NCI-H2227 (cell line): ENCODE results near the gene SEPTIN10.
"Not testable (repeated sequence)": the region's sequence is repeated elsewhere in the genome, so short reads cannot be mapped to it uniquely, and the experiment has no call there.

Experiments
- DNase-seq: peaks from one replicate; lab custom pipeline; 2025; ENCODE audit not compliant: unreplicated experiment; lab: John Stamatoyannopoulos, UW

SEPTIN10 gene

DNA sequence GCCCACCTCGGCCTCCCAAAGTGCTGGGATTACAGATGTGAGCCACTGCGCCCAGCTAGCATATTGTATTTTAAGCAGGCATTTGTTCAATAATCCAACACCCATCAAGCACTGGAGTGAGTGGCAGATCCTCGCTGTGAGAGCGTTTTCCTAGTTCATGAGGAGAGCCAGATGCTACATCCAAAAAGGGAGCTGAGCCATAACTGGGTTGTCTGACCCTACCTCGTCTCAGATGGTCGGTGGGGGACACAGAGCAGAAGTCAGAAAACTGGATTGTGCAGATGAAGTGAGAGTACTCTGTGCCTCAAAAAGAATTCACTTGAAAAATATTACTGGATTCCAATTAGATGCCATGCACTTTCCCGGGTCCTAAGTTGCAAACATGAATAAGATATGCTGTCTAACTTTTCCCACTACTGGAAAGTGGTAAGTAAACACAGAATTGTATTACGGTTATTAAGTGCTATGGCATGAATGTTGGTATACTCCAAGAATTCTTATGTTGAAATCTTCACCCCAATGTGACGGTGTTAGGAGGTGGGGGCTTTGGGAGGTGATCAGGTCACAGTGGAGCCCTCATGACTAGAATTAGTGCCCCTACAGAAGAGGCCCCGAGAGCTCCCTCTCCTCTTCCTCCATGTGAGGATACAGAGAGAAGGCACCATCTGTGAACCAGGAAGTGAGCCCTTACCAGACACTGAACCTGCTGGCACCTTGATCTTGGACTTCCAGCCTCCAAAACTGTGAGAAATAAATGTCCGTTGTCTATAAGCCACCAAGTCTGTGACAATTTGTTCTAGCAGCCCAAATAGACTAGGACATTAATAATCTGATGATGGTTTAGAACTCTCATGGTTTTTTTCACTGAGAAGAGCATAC, 21.9 kb upstream of the SEPTIN10 start:
- DNase-seq = no peak

DNA sequence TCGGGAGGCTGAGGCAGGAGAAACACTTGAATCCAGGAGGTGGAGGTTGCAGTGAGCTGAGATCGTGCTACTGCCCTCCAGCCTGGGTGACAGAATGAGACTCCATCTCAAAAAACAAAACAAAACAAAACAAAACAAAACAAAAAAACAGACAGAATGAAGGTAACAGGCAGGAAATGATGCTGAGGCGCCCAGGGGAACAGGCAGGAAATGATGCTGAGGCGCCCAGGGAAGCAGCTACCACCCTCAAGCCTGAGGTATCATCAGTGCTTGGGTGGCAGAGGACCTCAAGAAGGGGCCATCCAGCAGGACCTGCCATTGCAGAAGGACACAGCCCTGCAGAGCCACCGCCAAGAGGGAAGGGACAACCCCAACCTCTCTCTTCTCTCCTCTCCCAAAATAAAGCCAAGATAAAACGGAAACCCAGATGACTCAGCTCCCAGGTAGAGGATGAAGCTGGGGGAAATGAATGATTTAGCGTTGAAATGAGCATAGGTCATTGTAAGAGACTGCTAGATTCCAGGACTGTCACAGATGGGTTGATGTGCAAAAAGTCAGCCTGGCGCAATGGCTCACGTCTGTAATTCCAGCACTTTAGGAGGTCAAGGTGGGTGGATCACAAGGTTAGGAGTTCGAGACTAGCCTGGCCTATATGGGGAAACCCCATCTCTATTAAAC, 19.7 kb upstream of the SEPTIN10 start:
- DNase-seq = no peak

DNA sequence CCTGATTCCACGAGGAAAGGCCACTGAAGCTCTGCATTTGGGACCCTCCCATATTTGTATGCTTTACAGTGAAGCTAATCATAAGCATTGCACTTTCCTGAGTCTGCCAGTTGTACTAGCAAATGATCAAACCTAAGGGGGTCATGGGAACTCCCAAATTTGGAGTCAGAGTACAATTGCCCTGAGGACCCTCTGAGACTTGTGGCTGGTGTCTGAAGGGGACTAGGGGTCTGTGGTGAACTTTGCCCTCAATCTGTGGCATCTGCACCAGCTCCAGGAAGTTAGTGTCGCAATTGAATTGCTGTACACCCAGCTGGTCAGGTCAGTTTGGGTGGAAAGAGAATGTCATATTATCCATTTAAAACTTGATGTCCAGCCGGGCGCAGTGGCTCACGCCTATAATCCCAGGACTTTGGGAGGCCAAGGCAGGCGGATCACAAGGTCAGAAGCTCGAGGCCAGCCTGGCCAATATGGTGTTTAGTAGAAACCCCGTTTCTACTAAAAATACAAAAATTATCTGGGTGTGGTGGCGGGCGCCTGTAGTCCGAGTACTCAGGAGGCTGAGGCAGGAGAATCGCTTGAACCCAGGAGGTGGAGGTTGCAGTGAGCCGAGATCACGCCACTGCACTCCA, 18.5 kb upstream of the SEPTIN10 start:
- DNase-seq = no peak

- no peak for DNase-seq
These were observed 18.0 kb upstream of the SEPTIN10 start for GRCh38 chr2:109631741-109632140.

DNA sequence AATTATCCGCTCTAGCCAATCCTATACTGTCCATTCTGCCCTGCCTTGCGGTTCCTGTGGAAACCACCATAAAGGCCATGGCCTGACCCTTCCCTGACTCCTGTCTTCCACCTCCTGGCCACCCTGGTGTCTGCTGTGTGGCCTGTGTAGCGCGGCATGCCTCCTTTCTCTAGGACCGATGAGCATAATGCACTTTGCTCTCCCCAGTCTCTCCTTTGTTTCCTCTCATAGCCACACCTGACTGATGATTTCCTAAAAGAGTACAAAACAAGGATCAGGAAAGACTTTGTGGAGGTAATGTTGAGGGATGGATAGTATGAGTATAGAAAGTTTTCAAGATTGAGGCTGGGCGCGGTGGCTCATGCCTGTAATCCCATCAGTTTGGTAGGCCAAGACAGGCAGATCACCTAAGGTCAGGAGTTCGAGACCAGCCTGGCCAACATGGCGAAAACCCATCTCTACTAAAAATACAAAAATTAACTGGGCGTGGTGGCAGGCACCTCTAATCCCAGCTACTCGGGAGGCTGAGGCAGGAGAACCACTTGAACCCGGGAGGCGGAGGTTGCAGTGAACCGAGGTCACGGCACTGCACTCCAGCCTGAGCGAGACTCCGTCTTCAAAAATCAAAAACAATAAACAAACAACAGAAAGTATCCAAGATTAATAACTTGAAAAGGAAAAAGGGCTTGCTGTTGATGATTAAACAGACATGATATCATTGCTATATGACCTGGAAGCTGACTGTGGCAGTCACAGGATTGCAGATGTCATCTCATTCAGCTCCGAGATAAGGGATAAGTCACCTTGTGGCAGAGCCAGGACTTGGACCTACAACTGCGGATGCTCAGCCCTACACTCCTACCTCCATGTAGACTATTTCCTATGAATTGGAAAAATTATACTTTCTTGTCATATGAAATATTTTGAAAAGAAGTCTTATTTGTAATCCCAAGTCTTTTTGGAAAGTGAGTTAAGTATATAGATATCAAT, 17.0 kb upstream of the SEPTIN10 start:
- no peak for DNase-seq

- no peak for DNase-seq
These were observed 16.1 kb upstream of the SEPTIN10 start for GRCh38 chr2:109629867-109630266.

DNA sequence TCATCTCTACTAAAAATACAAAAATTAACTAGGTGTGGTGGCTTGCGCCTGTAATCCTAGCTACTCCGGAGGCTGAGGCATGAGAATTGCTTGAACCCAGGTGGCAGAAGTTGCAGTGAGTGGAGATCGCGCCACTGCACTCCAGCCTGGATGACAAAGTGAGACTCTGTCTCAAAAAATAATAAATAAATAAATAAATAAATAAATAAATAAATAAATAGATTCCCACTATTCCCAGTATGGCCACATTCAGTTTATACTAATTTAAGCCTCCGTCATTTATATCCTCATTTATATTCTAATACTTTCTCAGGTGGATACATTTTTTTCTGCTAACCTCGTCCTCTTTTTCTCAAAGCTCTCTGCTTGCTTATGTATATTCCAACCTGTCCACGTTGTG, 14.6 kb upstream of the SEPTIN10 start:
- not testable (repeated sequence) for DNase-seq

DNA sequence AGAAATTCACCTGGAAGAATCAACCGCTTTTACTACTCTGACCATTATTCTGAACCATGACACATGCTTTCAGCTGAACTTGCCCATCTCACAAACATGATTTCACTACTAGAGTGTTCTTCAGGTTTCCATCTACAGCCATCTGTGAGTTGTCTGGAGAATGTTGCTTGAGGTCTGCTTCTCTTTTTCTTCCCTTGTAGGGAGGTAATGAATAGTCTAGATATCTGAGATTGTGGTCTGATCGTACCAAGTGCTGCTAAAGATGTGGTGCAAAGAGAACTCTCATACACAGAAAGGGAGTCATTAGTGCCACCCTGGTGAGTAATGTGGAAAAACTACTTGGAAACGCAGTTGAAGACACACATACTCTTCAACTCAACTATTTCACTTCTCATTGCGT, 10.6 kb upstream of the SEPTIN10 start:
- no peak for DNase-seq

DNA sequence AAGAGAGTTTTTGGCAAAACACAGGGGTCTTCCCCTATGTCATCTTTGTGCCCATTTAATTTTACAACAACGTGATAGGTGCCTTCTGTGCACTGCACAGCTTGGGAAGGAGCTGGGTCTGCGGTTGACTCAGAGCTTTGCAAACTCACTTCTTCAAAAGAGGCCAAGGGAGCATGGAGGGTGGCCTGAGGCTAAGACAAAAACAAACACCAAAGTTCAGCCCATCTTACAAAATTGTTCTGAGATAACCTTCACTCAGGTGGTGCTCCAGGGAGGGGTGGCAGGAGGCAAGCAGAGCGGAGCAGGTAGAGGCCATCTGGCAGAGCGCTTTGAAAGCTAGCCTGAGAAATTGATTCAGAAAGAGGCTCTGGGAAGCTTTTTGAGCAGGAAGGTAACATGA, 10.2 kb upstream of the SEPTIN10 start:
- DNase-seq = no peak

DNA sequence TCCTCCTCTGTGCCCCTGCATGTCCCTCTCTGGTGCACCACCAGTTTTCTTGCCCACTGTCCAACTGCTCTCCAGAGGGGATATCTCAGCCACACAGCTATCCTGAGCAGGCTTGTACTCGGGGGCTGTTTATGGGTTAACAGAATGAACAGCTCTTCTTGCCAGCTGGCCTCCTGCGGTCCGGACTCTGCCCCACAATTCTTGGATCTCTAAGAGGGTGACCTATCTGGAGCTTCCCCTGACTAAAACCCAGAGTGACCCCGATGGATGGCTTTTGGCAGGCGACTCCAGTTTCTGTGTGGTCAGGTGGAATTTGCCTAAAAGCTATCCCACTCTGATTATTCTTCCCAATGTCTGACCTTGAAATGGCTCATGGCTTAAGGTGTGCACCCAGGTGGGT, 9.5 kb upstream of the SEPTIN10 start:
- DNase-seq = no peak

- DNase-seq = no peak
These were observed 5.4 kb upstream of the SEPTIN10 start for GRCh38 chr2:109619032-109619615.

DNA sequence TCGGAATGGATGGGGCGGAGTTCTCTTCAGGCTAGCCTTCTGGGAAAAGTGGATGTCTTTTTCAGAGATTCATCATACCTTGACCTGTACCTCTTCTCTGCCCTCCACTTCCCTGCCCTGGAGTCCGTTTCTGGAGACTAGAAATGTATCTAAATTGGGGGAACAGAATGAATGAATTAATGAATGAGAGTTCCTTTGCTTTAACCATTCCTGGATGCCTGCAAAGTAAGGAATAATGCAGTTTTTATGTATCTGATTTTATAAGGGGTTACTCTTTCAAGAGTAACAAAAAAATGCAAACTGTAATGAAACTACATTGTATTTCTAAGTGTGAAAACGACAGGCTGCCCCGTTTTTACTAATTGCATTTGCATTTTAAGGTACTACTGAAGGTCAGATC, 2.4 kb upstream of the SEPTIN10 start:
- no peak for DNase-seq

DNA sequence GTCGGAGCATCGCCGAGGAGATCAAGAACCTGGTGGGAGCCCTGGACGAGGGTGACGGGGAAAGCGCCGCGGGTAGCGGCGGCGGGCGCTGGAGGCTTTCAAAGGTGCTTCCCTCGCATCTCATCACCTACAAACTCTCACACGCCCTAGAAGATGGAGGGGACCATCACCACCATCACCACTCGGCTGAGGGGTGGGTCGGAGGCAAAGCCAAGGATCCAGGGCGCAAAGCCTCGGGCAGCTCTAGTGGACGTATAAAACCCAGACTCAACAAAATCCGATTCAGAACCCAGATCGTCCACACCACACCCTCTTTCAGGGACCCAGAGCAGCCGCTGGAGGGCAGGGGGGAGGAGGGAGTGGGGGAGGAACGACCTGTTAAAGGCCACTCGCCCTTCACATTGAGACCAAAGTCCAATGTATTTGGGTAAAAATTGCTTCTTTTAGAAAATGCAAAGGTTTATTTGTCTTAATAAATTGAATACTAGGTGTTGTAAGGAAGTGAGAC, 1.9 kb upstream of the SEPTIN10 start:
- DNase-seq = no peak

- DNase-seq = peak; percentile 68
These were observed 1.2 kb upstream of the SEPTIN10 start for GRCh38 chr2:109614715-109615636.

DNA sequence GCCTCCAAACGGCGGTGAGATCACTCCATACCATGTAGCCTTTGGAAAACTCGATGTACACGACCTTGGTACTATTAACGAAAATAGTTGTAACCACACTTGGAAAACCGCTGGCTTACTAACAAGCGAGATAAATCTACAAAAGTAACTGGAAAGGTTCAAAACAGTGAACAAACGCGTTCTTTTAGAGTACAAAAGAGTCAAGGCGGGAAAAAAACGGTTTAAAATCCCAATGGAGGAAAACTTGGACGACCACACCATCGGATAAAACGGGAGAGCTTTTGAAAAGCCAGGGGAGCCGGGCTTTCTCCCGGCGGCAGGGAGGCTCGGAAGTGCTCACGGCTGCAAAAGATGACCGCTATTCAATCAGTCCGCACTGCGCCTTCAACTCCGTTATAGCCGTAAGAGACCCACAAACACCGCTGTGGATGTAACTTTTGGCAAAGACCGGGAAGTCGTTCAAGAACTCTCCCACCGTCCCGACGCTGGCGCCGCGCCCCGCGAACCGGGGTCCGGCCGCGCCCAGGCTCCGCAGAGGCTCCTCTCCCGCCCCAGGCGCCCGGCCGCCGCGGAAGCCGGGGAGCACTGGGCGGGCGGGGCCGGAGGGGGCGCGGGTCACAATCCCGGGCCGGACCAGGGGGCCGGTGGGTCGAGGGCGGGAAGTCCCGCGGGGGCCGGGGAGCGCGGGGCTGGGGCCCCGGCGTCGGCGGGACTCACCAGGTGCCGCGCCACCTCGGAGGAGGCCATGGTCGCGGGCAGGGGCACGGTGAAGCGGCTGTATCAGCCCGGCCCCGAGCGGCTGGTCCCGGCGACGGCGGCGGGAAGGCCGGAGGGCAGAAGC, 465 bp downstream of the SEPTIN10 start:
- DNase-seq = peak; percentile 70

GRCh38 chr2:109611467-109612095, 2.2 kb downstream of the SEPTIN10 start:
- DNase-seq = no peak

DNA sequence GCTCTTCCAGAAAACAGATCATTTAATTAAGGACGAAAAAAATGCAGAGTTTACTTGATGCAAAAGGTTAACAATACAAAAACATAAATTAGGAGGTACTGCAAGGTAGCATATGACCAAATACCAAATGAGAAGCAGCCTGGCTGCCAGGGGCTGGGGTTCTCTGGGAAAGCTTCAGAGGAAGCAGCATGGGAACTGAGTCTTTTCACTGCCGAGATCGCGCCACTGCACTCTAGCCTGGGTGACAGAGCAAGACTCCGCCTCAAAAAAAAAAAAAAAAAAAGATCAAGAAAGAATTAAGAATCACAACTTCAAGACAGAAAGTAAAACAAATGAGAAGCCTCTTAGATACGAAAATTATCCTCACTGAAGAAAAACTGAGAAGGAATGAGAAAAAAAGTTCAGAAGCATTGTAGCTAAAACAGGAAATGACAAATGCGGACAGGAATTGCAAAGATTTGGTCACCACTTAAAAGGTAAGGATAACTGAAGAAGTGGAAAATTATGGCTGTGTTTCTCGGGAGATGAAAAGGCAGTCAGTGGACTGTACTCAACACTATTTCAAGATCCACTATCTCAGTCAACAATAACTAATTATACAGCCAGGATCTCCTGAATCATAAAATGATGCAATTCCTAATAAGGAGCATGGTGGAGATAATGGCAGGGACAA, 4.3 kb downstream of the SEPTIN10 start:
- DNase-seq = no peak
